Measurements from ENCODE around the gene RARB.

RARB gene

DNA sequence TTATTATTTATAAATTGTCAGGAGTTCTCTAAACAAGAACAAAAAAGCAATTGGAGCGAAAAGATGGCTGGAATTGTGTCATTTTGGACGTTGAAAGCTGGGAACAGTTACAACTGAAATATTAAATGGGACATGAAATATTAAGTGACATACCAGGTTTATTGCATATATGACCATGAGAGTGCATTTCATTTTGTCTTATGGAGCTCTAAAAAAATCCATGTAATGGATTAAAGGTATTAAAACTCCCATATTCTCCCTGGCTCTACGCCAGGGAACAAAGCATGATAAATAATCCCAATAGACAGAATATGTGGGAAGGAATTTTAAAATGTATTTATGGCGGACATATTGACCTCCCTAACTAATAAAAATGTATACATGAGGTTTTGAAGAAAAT, 17.7 kb downstream of the RARB start:
- DNase-seq (ENCODE audit: low spot score): no peak
- TF ChIP-seq, protein P1, sequence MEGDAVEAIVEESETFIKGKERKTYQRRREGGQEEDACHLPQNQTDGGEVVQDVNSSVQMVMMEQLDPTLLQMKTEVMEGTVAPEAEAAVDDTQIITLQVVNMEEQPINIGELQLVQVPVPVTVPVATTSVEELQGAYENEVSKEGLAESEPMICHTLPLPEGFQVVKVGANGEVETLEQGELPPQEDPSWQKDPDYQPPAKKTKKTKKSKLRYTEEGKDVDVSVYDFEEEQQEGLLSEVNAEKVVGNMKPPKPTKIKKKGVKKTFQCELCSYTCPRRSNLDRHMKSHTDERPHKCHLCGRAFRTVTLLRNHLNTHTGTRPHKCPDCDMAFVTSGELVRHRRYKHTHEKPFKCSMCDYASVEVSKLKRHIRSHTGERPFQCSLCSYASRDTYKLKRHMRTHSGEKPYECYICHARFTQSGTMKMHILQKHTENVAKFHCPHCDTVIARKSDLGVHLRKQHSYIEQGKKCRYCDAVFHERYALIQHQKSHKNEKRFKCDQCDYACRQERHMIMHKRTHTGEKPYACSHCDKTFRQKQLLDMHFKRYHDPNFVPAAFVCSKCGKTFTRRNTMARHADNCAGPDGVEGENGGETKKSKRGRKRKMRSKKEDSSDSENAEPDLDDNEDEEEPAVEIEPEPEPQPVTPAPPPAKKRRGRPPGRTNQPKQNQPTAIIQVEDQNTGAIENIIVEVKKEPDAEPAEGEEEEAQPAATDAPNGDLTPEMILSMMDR (IDR thresholded peaks at IDR 0.05; ENCODE audit: extremely low read depth, missing control alignments): no peak

DNA sequence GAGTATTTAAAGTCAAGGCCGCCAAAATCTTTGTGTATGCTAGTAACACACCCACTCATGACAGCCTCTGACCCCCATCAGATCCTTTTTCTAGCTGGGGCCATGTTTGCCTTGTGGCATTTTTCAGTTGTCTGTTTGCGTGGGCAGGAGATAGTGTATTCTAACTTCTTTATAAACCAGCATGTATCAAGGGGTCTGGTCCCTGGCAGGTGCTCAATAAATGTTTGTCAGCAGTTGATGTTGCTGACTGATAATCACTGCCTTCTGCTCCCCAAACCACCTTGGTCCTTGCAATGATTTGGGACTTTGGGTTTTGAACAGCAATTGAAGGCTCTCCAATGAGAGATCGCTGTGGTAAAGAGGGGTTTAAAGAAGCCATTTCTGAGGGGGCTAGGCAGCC, 19.2 kb downstream of the RARB start:
- TF ChIP-seq, protein P1 (IDR thresholded peaks at IDR 0.05; ENCODE audit: extremely low read depth, missing control alignments): no peak
- no peak for DNase-seq (ENCODE audit: low spot score)

DNA sequence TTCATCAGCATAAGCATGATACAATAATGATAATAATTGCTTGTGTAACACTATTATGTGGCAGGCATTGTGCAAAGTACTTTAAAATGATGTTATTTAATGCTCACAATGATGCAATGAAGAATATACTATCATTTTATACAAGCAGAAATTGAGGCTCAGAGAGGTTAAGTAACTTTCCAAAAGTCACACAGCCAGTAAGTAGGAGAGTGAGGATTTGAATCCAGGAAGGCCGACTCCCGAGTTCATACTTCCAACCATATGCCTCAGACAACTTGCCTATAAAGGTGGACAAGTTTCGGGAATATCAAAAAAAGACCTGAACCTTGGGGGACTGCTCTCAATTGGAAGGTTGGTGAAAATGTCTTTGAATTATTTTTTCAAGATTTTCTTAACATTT, 19.9 kb downstream of the RARB start:
- TF ChIP-seq, protein P1 (IDR thresholded peaks at IDR 0.05; ENCODE audit: extremely low read depth, missing control alignments): no peak
- no peak for DNase-seq (ENCODE audit: low spot score)

DNA sequence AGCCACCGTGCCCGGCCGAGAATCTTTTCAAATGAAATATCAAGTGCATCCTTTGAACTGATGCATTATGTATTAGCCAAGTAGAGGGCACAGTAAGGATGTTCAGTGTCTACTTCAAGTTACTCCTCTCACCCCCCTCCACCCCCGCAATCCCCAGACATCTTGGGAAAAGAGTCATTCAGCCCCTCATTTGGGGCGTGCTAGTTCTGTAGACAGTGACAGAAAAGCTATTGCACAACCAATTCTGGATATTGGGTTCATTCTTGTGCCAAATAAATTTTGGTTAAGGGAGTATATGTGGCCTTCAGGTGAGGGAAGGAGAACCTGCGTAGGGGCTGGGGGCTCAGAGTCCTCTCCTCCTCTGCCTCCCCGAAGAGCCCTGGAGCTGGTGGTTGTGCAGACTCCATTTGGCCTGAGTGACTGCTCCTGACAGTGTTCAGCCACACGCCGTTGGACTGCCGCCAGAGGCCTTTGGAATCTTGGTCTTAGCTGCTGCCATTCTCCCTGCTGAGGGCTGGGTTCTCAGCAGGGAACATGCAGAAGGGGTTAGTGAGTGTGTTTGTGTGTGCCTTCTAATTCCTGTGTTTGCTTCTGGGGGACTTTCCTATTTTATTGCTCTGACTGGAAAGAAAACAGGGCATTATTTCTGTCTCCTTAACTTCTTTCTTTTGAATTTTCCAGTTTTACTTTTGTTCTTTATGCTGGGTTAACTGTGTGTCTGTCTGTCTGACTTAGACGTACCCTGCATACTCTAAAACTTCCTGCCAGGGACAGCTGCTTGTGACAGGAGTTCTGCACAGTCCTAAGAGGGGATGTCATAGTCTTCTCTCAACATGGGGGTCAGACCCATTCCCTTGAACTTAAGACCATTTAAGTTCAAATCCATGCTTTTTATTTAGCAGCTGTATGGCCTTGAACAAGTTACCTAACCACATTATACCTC, 21.0 kb downstream of the RARB start:
- no peak for DNase-seq (ENCODE audit: low spot score)
- TF ChIP-seq, protein P1 (IDR thresholded peaks at IDR 0.05; ENCODE audit: extremely low read depth, missing control alignments): no peak

DNA sequence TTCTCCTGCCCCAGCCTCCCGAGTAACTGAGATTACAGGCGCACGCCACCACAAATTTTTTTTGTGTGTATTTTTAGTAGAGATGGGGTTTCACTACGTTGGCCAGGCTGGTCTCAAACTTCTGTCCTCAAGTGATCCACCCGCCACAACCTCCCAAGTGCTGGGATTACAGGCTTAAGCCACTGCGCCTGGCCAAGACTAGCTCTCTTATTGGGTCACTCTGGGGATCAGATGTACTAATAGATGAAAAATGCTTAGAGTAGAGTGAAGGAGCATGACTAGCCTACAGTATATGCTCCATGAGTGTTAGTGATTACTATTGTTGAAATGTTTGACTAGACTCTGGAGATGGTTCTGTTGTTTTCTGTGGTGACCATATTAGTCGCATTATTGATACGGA, 21.8 kb downstream of the RARB start:
- TF ChIP-seq, protein P1 (IDR thresholded peaks at IDR 0.05; ENCODE audit: extremely low read depth, missing control alignments): no peak
- DNase-seq (ENCODE audit: low spot score): no peak

DNA sequence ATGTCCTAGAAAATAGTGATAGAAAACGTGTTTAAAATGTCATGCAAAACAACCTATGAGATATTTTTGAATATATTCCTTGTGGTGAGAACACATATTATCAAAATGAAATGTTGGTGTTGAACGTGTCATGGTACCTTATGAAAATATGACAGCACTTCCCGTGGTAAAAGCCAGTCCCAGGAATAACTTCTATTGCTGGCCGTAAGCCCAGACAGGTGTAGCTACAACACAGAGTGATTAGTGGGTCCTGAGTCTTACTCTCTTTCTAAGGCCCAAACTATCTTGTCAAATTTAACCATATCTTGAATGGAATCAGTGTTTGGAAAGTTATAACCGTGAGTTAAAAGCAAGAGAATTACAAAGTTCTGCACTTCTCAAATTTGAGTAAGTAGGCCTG, 24.1 kb downstream of the RARB start:
- no peak for DNase-seq (ENCODE audit: low spot score)
- TF ChIP-seq, protein P1 (IDR thresholded peaks at IDR 0.05; ENCODE audit: extremely low read depth, missing control alignments): no peak

DNA sequence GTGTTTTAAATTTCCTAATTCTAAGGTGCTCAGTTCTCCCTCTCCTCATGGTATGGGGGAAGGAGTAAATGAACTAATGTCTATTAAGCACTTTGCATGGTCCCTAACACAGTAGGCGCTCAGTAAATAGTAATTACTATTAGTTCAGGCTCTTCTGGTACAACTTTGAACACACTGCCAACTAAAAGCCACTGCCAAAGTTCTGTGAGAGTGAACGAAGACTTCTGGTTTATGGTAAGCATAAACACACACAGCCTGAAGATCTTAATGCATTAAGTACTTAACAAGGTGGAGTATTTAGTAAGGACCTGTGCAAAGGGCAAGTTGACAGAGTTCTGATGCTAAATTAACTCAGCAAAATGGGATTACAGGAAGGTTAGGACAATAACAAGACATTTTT, 24.7 kb downstream of the RARB start:
- no peak for DNase-seq (ENCODE audit: low spot score)
- TF ChIP-seq, protein P1 (IDR thresholded peaks at IDR 0.05; ENCODE audit: extremely low read depth, missing control alignments): no peak

Measured in GM20000 (cell line).